Thymus (tissue), 11 donors: ENCODE measurements around the gene TMEM116. TPM values are rescaled to one million over a fixed set of nuclear protein-coding genes. Genes with fewer than 3 reads are reported as not detected.

Source experiments
- DNase-seq, 9 donors: peaks; one replicate each; pipeline ENCODE4 v3.0.0-alpha.2; 2013; ENCODE audit warnings: low spot score in 9 of 9, low read depth in 6 of 9, missing footprints in 1 of 9
- H3K27ac ChIP-seq, 2 donors: one replicate each; pipeline ENCODE4 v1.5.1; 2013; ENCODE audit warnings: control low read depth in 1 of 2, low read depth in 1 of 2, low read length in 1 of 2, mild to moderate bottlenecking in 1 of 2, moderate library complexity in 1 of 2
- H3K27me3 ChIP-seq, 2 donors: one replicate each; pipeline ENCODE4 v1.5.1; 2013; ENCODE audit warnings: low read length in 1 of 2; ENCODE audit not compliant: control insufficient read depth in 2 of 2, insufficient read depth in 1 of 2
- H3K36me3 ChIP-seq, 2 donors: one replicate each; pipeline ENCODE4 v1.5.1; 2013; ENCODE audit warnings: low read length in 1 of 2, mild to moderate bottlenecking in 1 of 2, moderate library complexity in 1 of 2; ENCODE audit not compliant: control insufficient read depth in 2 of 2, insufficient read depth in 2 of 2
- H3K4me1 ChIP-seq, 2 donors: one replicate each; pipeline ENCODE4 v1.5.1; 2013; ENCODE audit warnings: low read length in 2 of 2; ENCODE audit not compliant: control insufficient read depth in 2 of 2, insufficient read depth in 2 of 2
- H3K4me3 ChIP-seq, 2 donors: one replicate each; pipeline ENCODE4 v1.5.1; 2013; ENCODE audit warnings: low read length in 2 of 2, control low read depth in 1 of 2, mild to moderate bottlenecking in 1 of 2
- H3K9me3 ChIP-seq, 2 donors: one replicate each; pipeline ENCODE4 v1.5.1; 2013; ENCODE audit warnings: low read length in 1 of 2, mild to moderate bottlenecking in 1 of 2; ENCODE audit not compliant: control insufficient read depth in 2 of 2, insufficient read depth in 1 of 2
- WGBS: extraction: QIAGEN DNeasy Blood & Tissue Kit; methylation state at CpG from one replicate; pipeline ENCODE4 v1.1.7; 2013; 5-methylcytosine and 5-hydroxymethylcytosine counted together
- polyA plus RNA-seq: library from polyadenylated mRNA; stranded (reverse); fragments of 200-250 nt; gene quantifications from one replicate; pipeline ENCODE4 v1.2.3, GENCODE V29; 2013
- total RNA-seq: library from RNA; stranded (reverse); fragments of 120-200 nt; gene quantifications from one replicate; pipeline ENCODE4 v1.2.4, GENCODE V29; 2013
- donor health status: healthy.

Gene TMEM116
- total and polyA plus RNA-seq, 2 donors: 11.4 to 12.7 TPM

GRCh38 chr12:111992464-111992863 lies 20.5 kb downstream of the TMEM116 start:
- Histone ChIP-seq H3K9me3 (no peaks in the 10 kb centered on the region), H3K4me1 (peaks cover 17 to 40% of the 10 kb centered on the region in 2 donors), H3K4me3 (no peak overlapping the region), H3K27ac (peak overlapping the region; percentile 94 to 96), H3K27me3 (no peaks in the 10 kb centered on the region), H3K36me3 (peaks cover 0 to 3% of the 10 kb centered on the region in 2 donors)
- no peak for DNase-seq
- WGBS: 85% methylated on average over 6 of the region's 6 CpGs

- no peaks in the 10 kb centered on the region for H3K36me3 ChIP-seq
- peak overlapping the region in 1 of 2 donors; percentile 34 for H3K27ac ChIP-seq
- DNase-seq: peak in 1 of 9 donors; percentile 51
- H3K4me3 ChIP-seq: no peak overlapping the region
- H3K9me3 ChIP-seq: no peaks in the 10 kb centered on the region
- peaks cover 17 to 36% of the 10 kb centered on the region in 2 donors for H3K4me1 ChIP-seq
- 86% methylated on average over 4 of the region's 4 CpGs for WGBS
- H3K27me3 ChIP-seq: no peaks in the 10 kb centered on the region
Measured at GRCh38 chr12:111991946-111992345, 21.0 kb downstream of the TMEM116 start.

GRCh38 chr12:111991535-111991934 lies 21.4 kb downstream of the TMEM116 start:
- DNase-seq: no peak
- H3K4me3 ChIP-seq: no peak overlapping the region
- 93% methylated on average over 2 of the region's 2 CpGs for WGBS
- H3K36me3 ChIP-seq: no peaks in the 10 kb centered on the region
- H3K4me1 ChIP-seq: peaks cover 17 to 36% of the 10 kb centered on the region in 2 donors
- H3K27me3 ChIP-seq: no peaks in the 10 kb centered on the region
- H3K9me3 ChIP-seq: no peaks in the 10 kb centered on the region
- H3K27ac ChIP-seq: peak overlapping the region; percentile 34 to 60

GRCh38 chr12:111984820-111985219 lies 28.1 kb downstream of the TMEM116 start:
- no peak for DNase-seq
- H3K9me3 ChIP-seq: no peaks in the 10 kb centered on the region
- WGBS: 98% methylated on average over 2 of the region's 2 CpGs
- H3K27ac ChIP-seq: no peak overlapping the region
- H3K4me1 ChIP-seq: no peaks in the 10 kb centered on the region
- no peaks in the 10 kb centered on the region for H3K27me3 ChIP-seq
- H3K4me3 ChIP-seq: no peak overlapping the region
- H3K36me3 ChIP-seq: no peaks in the 10 kb centered on the region

GRCh38 chr12:111981987-111982386 lies 31.0 kb downstream of the TMEM116 start:
- Histone ChIP-seq H3K36me3 (no peaks in the 10 kb centered on the region), H3K9me3 (no peaks in the 10 kb centered on the region), H3K4me3 (no peak overlapping the region), H3K27me3 (no peaks in the 10 kb centered on the region), H3K4me1 (no peaks in the 10 kb centered on the region), H3K27ac (no peak overlapping the region)
- DNase-seq: no peak
- 99% methylated on average over 2 of the region's 2 CpGs for WGBS

GRCh38 chr12:111980598-111980997 lies 32.4 kb downstream of the TMEM116 start:
- 98% methylated on average over 5 of the region's 5 CpGs for WGBS
- no peaks in the 10 kb centered on the region for H3K9me3 ChIP-seq
- DNase-seq: no peak
- no peak overlapping the region for H3K4me3 ChIP-seq
- no peaks in the 10 kb centered on the region for H3K27me3 ChIP-seq
- no peak overlapping the region for H3K27ac ChIP-seq
- H3K4me1 ChIP-seq: no peaks in the 10 kb centered on the region
- no peaks in the 10 kb centered on the region for H3K36me3 ChIP-seq

- Histone ChIP-seq H3K36me3 (no peaks in the 10 kb centered on the region), H3K27ac (no peak overlapping the region), H3K27me3 (no peaks in the 10 kb centered on the region), H3K9me3 (no peaks in the 10 kb centered on the region), H3K4me3 (no peak overlapping the region), H3K4me1 (no peaks in the 10 kb centered on the region)
- no peak for DNase-seq
Measured at GRCh38 chr12:111978545-111978944, 34.4 kb downstream of the TMEM116 start.

- Histone ChIP-seq H3K4me3 (no peak overlapping the region), H3K27ac (no peak overlapping the region), H3K36me3 (peaks cover 0 to 3% of the 10 kb centered on the region in 2 donors), H3K9me3 (no peaks in the 10 kb centered on the region), H3K4me1 (no peaks in the 10 kb centered on the region), H3K27me3 (no peaks in the 10 kb centered on the region)
- DNase-seq: no peak
Measured at GRCh38 chr12:111976860-111977259, 36.1 kb downstream of the TMEM116 start.

GRCh38 chr12:111976291-111976690 lies 36.7 kb downstream of the TMEM116 start:
- Histone ChIP-seq H3K36me3 (peaks cover 0 to 3% of the 10 kb centered on the region in 2 donors), H3K4me3 (no peak overlapping the region), H3K27ac (no peak overlapping the region), H3K4me1 (no peaks in the 10 kb centered on the region), H3K27me3 (no peaks in the 10 kb centered on the region), H3K9me3 (no peaks in the 10 kb centered on the region)
- WGBS: 97% methylated on average over 6 of the region's 6 CpGs
- DNase-seq: no peak
